NCI-H524 treated with DMSO at 0.1 percent for 48 hours (cell line): Measurements from ENCODE around the gene PCAT7.
"Not testable (repeated sequence)": the region's sequence is repeated elsewhere in the genome, so short reads cannot be mapped to it uniquely, and the experiment has no call there.

Experiments used
- DNase-seq: peaks from one replicate; lab custom pipeline; 2025; lab: John Stamatoyannopoulos, UW

Gene PCAT7

DNA sequence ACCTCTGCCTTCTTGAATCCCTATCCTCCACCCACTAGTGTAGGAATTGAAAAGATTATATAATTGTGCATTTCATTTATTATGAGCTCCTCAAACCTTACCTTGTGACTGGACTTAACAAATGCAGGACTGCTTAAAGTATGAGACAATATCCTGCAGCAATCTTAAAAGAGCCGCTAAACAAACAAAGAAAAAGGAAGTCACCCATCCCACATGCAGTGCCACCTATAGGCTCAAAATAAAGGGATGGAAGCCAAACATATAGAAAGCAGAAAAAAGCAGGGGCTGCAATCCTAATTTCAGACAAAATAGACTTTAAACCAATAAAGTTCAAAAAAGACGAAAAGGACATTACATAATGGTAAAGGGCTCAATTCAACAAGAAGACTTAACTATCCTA, 8.7 kb downstream of the PCAT7 start:
- no peak for DNase-seq

- DNase-seq = not testable (repeated sequence)
Observed at GRCh38 chr9:94564279-94564678, 9.4 kb downstream of the PCAT7 start.

GRCh38 chr9:94566550-94566949, 11.7 kb downstream of the PCAT7 start:
- DNase-seq = no peak

DNA sequence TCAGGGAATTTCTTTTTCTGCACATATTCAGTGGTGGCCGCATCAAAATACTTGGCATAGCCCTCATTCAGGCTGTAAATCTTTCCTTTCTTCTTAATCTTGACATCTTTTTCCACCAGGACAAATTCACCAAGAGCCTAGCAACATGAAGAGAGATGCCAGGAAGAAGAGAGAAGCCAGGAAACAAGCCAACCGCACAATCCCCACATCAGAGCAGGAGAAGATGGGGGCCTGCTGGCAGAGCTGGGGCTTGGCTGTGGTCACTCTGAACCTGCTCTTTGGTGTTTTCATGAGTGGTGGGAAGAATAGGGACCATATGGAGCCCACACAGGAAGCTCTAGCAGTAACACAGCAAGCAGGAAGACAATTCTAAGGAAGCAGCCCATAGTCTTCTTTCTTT, 12.4 kb downstream of the PCAT7 start:
- no peak for DNase-seq

GRCh38 chr9:94568250-94568889, 13.5 kb downstream of the PCAT7 start:
- DNase-seq = no peak

GRCh38 chr9:94568972-94569712, 14.3 kb downstream of the PCAT7 start:
- DNase-seq = no peak

GRCh38 chr9:94576131-94576530, 21.2 kb downstream of the PCAT7 start:
- DNase-seq = no peak

DNA sequence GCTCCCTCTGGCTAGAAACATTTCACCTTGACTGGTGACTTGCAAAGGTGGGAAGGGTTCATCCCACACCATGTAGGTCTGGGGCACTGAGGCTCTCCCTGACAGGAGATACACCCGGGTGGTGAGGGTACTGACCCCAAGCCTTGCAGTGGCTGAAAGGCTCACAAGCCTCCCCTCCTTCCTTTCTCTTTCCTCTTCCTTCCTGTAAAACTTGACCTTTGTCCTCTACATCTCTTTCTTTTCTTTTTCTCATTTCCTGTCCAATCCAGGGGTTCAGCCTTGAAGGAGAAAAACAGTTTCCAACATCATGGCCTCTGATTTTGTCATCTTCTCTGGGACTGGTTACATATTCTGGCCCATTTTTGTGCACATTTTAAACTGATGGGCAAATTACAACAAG, 22.2 kb downstream of the PCAT7 start:
- DNase-seq = no peak

DNA sequence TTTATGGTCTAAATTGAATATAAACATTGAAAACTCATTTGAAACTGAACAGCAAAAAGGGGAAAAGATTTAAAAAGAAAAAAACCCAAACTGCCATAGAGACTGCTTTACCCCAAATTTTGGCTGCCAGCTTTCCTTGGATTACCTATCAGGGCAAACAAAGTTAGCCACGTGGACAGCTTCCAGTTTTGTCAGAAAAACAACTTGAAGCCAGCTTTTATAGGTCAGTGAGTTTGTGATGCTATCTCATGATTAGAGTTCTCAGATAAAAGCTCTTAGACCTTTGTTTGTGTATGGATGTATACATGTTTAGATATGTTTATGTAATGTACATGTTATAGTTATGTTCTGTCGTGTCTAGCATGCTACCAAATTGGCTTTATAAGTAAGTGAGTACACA, 22.7 kb downstream of the PCAT7 start:
- no peak for DNase-seq

GRCh38 chr9:94581728-94582127, 26.8 kb downstream of the PCAT7 start:
- DNase-seq = no peak

GRCh38 chr9:94584555-94584954, 29.7 kb downstream of the PCAT7 start:
- DNase-seq = no peak

DNA sequence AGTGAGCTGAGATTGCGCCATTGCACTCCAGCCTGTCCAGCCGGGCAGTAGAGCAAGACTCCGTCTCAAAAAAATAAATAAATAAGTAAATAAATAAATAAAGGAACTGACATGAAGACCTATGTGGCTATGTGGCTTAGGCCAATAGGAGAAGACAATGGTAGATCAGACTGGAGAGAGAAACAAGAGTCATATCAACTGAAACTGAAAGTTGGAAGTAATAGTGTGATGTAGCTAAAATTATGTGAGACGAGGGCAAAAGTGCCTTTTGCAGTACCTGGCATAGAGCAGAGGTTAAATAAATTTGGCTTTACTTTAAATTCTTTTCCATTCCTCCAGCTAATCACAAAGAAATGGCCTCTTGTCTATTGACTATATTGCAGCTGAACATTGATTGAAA, 31.4 kb downstream of the PCAT7 start:
- no peak for DNase-seq

DNA sequence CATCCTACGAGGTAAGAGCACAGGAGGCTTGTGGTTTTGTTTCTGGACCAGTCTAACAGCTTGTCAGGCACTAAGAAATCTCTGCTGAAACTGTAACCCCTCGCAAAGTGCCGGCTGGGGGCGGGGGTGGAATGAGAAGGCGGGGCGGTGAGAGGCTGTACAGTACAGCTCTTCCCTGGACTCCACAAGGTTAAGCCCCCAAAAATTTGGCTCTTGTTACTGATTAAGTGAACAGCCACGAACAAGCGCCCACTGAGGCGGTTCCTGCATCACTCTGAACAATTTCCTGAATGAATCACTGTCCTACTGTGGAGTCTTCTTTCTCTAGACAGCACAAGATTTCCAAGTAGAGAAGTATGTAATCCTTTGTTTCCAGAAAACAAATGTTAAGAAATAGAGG, 31.9 kb downstream of the PCAT7 start:
- no peak for DNase-seq

DNA sequence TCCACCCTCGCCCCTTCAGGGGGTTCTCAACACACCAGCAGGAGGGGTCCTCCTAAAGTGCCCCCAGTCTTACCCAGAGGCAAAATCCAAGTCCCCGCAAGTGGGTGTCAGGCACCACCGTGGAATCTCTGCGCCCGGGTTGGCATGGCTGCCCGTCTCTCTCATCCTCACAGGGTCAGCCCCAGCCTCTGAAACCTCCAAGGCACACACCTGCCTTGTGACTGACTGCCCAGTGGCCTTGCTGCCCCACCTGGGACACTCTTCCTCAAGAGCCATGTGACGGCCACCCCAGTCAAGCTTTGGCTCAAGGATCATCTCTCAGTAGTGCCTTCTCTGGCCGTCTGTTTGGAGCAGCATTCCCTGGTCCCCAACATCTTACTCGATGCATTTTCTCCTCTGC, 33.8 kb downstream of the PCAT7 start:
- DNase-seq = no peak

GRCh38 chr9:94591046-94591545, 36.2 kb downstream of the PCAT7 start:
- not testable (repeated sequence) for DNase-seq

DNA sequence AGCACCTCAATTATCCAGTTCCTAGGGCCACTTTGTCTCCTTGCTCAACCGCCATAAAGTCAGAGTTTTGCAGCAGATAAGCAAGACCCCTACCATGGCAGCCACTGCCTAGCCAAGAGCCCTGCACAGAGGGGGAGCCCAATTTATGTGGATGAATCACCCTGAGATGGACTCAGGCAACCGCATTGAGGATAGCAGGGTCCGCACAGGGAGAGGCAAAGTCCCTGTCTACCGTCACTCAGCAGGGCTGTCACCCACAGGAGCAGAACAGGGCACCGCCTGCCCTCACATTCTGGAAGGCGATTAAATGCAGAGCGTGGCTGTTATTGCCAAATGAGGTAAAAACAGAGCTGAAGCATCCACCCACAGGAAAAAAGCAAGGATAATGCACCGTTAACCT, 37.0 kb downstream of the PCAT7 start:
- DNase-seq = no peak

DNA sequence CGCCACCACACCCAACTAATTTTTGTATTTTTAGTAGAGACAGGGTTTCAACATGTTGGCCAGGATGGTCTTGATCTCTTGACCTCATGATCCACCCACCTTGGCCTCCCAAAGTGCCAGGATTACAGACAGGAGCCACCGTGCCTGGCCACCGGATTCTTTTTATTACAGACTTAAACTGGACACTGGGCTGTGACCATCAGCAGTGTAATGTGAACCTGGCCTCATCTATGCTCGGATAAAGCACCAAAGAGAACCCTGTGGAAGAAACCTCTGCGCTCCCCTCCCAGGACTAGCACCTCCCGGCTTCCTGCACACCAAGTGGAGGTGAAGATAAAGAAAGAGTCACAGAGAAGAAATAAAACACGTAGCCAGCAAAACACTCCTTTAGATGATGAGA, 37.8 kb downstream of the PCAT7 start:
- not testable (repeated sequence) for DNase-seq

DNA sequence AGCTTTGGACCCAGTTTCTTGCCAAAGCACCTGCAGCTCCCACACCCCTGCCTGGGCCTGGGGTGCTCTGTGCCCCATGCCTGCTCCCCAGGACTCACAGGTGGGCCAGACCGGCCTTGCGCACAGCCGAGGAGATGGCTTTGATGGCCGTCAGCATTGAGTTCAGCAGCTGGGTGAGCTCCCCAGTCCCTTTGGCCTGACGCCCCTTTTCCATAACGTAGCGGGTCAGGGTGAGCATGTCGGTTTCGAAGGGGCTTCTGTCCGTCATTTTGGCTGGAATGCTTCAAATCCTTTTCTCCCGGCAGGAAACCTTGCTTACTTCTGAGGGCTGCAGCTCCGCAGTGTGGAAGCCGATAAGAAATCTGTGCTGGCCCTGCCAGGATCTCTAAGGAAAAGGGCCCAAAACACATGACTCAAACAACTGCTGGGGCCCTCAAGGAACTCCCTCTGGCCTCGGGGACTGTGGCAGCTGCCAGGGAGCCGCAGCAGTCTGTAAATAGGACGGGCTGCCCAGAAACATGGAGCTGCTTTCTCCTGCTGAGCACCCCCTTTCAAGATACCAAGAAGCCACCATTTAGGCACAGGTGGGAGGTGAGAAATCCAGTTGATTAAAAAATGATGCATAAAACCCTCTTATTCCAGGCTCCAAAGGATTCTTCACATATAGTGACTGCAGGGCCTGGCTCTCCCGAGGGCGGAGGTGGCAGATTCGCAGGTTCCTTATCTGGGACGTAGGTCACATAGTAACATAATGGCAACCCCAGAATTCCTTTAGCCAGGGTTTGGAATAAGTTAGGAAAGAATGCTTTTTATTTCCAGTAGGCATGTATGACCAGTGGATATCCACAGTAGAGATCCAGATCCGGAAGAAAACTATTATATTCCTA, 38.8 kb downstream of the PCAT7 start, which contains the start of gene FBP2:
TSS of gene FBP2 (minus strand) at position 366 of the 887 bp plus-strand sequence. CDS start at position 268, 98 bp downstream.
- no peak for DNase-seq

DNA sequence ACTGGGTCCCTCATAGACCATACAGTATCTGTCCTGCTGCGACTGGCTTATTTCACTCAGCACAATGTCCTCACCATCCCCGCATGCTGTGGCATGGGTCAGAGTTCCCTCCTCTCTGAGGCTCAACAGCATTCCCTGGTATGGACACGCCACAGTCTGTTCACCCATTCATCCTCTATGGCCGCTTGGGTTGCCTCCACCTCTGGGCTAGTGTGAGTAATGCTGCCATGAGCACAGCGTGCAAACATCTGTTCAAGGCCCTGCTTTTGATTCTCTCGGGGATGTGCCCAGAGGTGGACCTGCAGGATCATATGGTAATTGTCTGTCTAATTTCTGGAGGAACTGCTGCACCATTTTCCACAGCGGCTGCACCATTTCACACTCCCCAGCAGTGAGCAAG, 44.2 kb downstream of the PCAT7 start:
- DNase-seq = no peak

DNA sequence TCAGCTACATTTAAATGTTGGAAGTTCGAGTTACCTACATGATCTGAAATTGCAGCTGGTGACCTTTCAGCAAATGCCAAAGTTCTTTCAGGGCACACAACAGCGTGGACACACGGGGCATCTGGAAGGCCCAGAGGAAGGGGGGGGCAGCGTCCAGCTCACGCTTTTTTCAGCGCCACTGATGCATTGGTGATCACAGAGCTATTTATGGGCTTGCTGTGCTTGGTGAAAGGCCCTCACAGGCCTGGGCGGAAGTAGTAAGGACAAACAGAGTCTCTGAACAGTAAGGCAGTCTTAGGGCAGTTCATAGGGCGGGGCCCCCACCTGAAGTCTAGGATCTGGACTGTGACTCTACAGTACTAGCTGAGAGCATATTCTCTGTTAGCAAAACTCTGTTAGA, 45.4 kb downstream of the PCAT7 start:
- DNase-seq = no peak

- DNase-seq = no peak
Observed at GRCh38 chr9:94600715-94601114, 45.8 kb downstream of the PCAT7 start.

- DNase-seq = no peak
Observed at GRCh38 chr9:94602666-94603065, 47.8 kb downstream of the PCAT7 start.
